Amniotic stem cell (primary cell): ENCODE measurements around the gene KRTAP5-9.
"Not testable (repeated sequence)": the region's sequence is repeated elsewhere in the genome, so short reads cannot be mapped to it uniquely, and the experiment has no call there.

Experiments used
- DNase-seq: peaks from one replicate; lab custom pipeline; 2025; lab: John Stamatoyannopoulos, UW

Gene KRTAP5-9

DNA sequence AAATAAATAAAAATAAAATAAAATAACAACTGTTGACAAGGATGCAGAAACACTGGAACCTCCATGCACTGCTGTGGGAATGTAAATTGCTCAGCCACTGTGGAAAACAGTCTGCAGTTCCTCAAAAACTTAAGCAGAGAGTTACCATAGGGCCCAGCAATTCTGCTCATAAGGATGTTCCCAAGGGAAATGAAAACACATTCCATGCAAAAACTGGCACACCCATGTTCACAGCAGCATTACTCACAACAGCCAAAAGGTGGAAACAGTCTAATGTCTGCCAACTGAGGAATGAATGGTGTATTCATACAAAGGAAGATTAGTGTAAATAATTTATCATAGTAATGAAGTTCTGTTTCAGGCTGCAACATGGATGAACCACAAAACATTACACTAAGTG is 13.9 kb downstream of the KRTAP5-9 start:
- DNase-seq, result no peak

GRCh38 chr11:71563406-71563805 is 15.2 kb downstream of the KRTAP5-9 start:
- DNase-seq, result peak; percentile 11

DNA sequence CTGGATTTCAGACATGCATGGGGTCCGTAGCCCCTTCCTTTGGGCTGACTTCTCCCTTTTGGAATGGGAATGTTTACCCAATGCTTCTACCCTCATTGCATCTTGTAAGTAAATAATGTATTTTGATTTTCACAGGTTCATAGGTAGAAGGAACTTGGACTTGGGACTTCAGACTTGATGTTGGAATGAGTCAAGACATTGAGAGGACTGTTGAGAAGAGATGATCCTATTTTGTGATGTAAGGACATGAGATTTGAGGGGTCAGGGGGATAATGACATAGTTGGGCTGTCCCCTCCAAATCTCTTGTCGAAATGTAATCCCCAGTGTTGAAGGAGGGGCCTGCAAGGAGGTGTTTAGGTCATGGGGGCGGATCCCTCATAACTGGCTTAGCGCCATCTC is 16.2 kb downstream of the KRTAP5-9 start:
- no peak for DNase-seq

GRCh38 chr11:71565263-71565662 is 17.0 kb downstream of the KRTAP5-9 start, which contains the start of gene KRTAP5-10:
KRTAP5-10 (plus strand) TSS chr11:71565563; CDS start chr11:71565588, 25 bp downstream.
- no peak for DNase-seq

- no peak for DNase-seq
These were observed 17.9 kb downstream of the KRTAP5-9 start for GRCh38 chr11:71566081-71566620.

- DNase-seq, result not testable (repeated sequence)
These were observed 18.7 kb downstream of the KRTAP5-9 start for GRCh38 chr11:71566626-71567599.

DNA sequence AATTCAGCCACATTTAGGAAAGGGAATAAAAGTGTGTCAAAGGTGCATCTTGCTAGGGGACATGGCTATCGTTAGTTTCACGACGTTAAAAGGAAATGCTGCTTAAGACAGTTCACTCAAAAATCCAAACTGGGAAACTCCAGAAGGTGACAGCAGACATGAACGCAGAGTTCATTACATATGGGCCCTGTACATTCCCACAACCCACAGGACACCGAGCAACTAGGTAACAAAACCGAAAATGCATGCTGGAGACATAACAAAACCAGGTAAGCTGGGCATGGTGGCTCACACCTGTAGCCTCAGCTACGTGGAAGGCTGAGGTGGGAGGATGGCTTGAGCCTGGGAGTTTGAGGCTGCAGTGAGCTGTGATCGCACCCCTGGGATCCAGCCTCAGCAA is 19.4 kb downstream of the KRTAP5-9 start:
- DNase-seq, result not testable (repeated sequence)

DNA sequence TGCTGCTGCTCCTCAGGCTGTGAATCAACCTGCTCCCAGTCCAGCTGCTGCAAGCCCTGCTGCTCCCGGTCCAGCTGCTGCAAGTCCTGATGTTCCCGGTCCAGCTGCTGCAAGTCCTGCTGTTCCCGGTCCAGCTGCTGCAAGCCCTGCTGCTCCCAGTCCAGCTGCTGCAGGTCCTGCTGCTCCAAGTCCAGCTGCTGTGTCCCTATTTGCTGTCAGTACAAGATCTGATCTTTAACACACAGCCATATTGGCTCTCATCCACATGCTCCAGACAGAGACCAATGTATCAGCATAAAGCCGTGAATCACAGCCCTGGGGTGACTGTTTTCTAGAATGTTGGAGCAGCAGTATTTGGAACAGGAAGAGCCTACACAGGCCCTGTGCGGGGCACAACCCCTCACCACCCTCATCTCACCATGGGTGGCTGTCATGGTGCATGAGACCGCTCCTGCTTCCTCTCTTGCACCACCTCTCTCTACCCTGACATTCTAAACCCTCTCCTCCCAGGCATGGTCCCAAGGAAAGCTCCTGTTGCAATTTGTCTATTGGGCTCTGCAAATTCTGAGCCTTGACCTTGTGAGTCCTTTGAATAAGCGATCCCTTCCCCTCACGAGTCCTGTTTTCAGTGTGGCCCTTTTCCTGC is 20.6 kb downstream of the KRTAP5-9 start:
- no peak for DNase-seq

GRCh38 chr11:71571101-71571850 is 23.1 kb downstream of the KRTAP5-9 start:
- not testable (repeated sequence) for DNase-seq

DNA sequence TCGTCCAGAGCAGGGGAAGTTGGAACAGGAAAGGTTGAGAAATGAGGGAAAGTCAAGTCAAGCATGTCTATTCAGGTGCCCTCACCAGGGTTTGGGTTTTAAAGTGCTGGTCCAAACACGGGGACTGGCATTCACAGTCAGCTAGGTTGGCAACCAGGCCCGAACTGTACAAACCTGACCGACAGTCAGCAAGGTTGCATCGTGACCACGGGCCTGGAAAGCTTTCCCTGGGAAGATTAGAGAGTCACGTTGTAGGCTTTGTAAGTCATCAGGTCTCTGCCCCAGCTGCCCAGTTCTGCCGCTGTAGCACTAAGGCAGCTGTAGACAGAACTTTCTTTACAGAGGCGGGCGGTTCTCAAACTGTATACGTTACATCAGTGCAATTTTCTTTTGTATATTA is 24.6 kb downstream of the KRTAP5-9 start:
- no peak for DNase-seq

DNA sequence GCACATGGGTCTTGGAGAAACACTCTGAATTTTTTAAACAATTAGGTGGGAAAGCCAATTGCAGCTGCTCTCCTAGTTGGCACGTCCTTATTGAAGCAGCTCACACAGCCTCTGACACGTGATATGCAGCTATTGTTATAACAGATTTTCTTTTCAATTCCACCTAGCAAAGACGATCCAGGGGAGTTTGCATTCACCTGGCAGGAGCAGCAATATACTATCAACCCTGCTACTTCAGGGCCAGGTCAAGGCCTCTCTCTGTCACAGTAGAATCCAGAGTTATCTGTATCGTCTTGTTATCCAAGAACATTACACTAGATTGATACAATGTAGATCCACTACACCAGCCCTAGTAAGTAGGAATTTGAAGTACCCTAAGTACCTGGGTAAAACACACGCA is 26.2 kb downstream of the KRTAP5-9 start:
- no peak for DNase-seq

GRCh38 chr11:71575723-71576424 is 27.7 kb downstream of the KRTAP5-9 start:
- no peak for DNase-seq

DNA sequence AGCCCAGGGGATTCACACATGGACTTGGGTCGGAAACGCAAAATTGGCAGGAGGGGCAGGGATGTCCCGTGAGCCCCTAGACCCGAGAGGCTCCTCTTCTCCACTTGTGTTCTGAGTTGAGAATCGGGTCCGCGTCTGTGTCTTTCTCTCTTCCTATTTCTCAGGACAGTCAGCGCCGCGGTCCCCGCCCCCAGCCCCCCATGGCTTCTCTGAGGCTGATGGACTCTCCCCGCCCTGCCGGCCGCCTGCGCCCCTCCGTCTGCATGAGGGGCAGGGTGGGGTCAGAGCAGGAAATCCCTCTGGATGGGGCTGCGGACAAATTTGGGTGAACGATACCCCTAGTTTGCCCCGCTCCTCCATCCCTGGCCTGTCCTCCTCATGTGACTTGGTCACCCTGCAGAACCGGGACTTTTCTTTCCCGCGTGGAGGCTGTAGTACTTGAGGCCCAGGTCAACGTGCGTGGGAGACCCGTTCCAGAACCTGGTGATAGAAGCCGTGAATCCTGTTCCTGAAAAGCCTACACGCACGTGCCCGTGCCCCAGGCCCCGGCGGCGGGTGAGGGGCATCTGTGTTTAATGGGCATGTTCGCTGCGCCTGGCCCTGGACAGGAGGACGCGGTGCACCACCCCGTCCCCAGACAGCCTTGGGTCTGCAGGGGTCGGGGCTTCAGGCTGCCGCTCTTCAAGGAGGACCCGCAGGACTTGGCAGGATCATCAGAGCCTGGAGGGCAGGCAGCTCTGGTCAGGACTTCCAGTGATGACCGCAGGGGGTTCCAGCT is 28.7 kb downstream of the KRTAP5-9 start:
- DNase-seq, result not testable (repeated sequence)

- no peak for DNase-seq
These were observed 29.3 kb downstream of the KRTAP5-9 start for GRCh38 chr11:71577469-71578004.

- DNase-seq, result not testable (repeated sequence)
These were observed 31.3 kb downstream of the KRTAP5-9 start for GRCh38 chr11:71579513-71579912.

DNA sequence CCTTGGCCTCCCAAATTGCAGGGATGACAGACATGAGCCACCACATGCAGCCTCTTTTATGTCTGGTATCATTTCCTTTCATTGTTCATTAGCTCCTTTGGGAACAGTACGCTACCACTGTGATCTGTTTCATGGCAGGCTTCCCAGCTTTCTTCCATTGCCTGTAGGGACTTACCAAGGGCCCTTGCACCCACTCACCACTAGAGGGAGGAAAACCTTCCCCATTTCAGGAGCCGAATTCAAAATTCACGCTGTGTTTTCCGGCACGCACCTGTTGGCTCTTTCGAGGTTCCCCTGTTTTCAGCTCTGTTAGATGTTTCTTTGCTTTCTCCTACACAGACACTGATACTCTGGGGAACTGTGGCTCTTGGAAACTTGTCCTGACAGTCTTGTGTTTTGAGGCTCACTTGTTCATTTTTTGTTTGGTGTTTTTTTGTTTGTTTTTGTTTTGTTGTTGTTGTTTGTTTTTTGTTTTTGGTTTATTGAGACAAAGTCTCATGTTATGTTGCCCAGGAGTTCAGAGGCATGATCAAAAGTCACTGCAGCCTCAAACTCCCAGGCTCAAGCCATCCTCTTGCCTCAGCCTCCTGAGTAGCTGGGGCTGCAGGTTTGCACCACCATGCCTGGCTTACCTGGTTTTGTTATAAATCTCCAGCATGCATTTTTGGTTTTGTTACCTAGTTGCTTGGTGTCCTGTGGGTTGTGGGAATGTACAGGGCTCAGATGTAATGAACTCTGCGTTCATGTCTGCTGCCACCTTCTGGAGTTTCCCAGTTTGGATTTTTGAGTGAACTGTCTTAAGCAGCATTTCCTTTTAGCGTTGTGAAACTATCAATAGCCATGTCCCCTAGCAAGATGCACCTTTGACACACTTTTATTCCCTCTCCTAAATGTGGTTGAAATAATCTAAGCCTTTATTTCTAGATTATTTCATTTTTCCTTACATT is 32.1 kb downstream of the KRTAP5-9 start:
- peak; percentile 8 for DNase-seq

GRCh38 chr11:71581826-71582225 is 33.6 kb downstream of the KRTAP5-9 start:
- no peak for DNase-seq

GRCh38 chr11:71582309-71582895 is 34.2 kb downstream of the KRTAP5-9 start, which contains the start of gene KRTAP5-11:
KRTAP5-11 (minus strand) TSS chr11:71582875; CDS start chr11:71582837, 38 bp downstream.
- DNase-seq, result no peak

DNA sequence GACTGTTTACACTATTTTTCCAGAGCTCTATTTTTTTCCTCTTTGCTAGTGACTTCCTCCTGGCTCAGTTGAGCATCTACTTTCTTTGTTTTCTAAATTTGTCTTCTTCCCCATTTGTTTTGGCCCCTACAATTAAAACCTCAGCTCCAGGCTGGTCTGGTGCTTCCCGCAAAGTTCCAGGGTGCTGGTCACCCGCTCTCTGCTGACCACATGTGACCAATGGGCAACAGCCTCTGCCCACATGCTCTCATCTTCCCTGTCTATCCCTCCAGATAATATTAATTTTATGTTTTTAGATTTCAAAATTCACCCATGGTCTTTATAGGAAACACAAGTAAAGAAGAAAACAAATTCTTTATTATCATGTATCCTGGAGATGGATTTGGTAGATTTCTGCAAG is 34.7 kb downstream of the KRTAP5-9 start:
- DNase-seq, result not testable (repeated sequence)
